DND-41 (cell line): ENCODE measurements around the gene EFTUD2.

Experiments used
- ATAC-seq: fragments of 200-7000 bp; cut with Tn5 transposase; 3 replicates; pipeline ENCODE4 v1.9.1; 2021; ENCODE audit warnings: low read depth; ENCODE audit not compliant: insufficient read depth
- DNase-seq: peaks from one replicate; pipeline ENCODE4 v3.0.0-alpha.2; 2020
- H2AFZ ChIP-seq: 2 replicates; pipeline ENCODE4 v1.6.0; 2012; ENCODE audit warnings: low read depth, low read length
- H3K27ac ChIP-seq: 2 replicates; pipeline ENCODE4 v1.5.1; 2012; ENCODE audit warnings: low read length, inconsistent platforms
- H3K27me3 ChIP-seq: fragments of 200-600 bp; sonication (generic); 2 replicates; pipeline ENCODE4 v1.6.0; 2012; ENCODE audit warnings: low read length, mild to moderate bottlenecking, inconsistent platforms; ENCODE audit not compliant: insufficient read depth, poor library complexity
- H3K36me3 ChIP-seq: 2 replicates; pipeline ENCODE4 v1.5.1; 2012; ENCODE audit warnings: low read length, inconsistent platforms; ENCODE audit not compliant: insufficient read depth
- H3K4me1 ChIP-seq: 2 replicates; pipeline ENCODE4 v1.5.1; 2012; ENCODE audit warnings: mild to moderate bottlenecking, low read length; ENCODE audit not compliant: insufficient read depth
- H3K4me2 ChIP-seq: 2 replicates; pipeline ENCODE4 v1.6.0; 2012; ENCODE audit warnings: mild to moderate bottlenecking, moderate library complexity, low read length, inconsistent platforms; ENCODE audit not compliant: insufficient read depth
- H3K4me3 ChIP-seq, 2 experiments: fragments of 200-600 bp in 1 of 2; shearing (Covaris generic) in 1 of 2; 2 replicates each; pipeline ENCODE4 v1.5.1; 2012 to 2016; ENCODE audit warnings: inconsistent platforms in 2 of 2, low read length in 2 of 2, mild to moderate bottlenecking in 2 of 2, low read depth in 1 of 2, moderate library complexity in 1 of 2
- H3K79me2 ChIP-seq: 2 replicates; pipeline ENCODE4 v1.6.0; 2012; ENCODE audit warnings: low read length, inconsistent platforms; ENCODE audit not compliant: insufficient read depth
- H3K9ac ChIP-seq: 2 replicates; pipeline ENCODE4 v1.6.0; 2012; ENCODE audit warnings: low read depth, mild to moderate bottlenecking, inconsistent platforms, low read length, moderate library complexity
- H3K9me3 ChIP-seq: 2 replicates; pipeline ENCODE4 v1.5.1; 2012; ENCODE audit warnings: low read length, moderate library complexity, mild to moderate bottlenecking, inconsistent platforms; ENCODE audit not compliant: insufficient read depth, severe bottlenecking
- H4K20me1 ChIP-seq: 2 replicates; pipeline ENCODE4 v1.6.0; 2012; ENCODE audit warnings: low read length; ENCODE audit not compliant: insufficient read depth
- EZH2 ChIP-seq: IDR thresholded peaks from 3 replicates; pipeline ENCODE4 v1.6.1; 2012; ENCODE audit warnings: borderline replicate concordance, low read depth, mild to moderate bottlenecking, moderate library complexity, low read length, inconsistent platforms; ENCODE audit not compliant: severe bottlenecking
- TF ChIP-seq, protein P1 (sequence below): IDR thresholded peaks from 2 replicates; pipeline ENCODE4 v1.5.1; 2012; ENCODE audit warnings: borderline replicate concordance, low read length, moderate library complexity, mild to moderate bottlenecking; ENCODE audit not compliant: poor library complexity, severe bottlenecking; ENCODE audit errors: extremely low read depth

The EFTUD2 gene

DNA sequence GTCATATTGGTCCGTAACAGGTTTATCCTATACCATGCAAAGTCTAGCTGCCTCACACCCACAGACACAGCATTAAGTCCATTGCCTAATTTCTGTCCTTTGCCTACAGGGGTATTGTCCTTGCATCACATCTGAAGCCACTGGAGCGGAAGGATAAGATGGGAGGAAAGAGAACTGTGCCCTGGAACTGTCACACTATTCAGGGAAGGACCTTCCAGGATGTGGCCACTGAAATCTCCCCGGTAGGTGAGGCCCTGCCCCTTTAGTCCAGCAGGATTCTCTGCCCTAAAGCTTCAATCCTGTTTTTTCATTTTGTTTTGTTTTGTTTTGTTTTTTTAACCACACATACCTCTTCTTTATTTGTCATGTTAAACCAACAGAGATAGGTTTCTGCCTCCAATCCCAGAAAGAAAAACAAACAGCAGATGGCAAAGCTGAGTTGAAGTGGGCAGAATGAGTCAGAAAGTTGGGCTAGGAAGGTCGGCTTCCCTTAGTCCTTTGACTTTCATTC lies 2.2 kb upstream of the EFTUD2 start:
- TF ChIP-seq, protein P1, sequence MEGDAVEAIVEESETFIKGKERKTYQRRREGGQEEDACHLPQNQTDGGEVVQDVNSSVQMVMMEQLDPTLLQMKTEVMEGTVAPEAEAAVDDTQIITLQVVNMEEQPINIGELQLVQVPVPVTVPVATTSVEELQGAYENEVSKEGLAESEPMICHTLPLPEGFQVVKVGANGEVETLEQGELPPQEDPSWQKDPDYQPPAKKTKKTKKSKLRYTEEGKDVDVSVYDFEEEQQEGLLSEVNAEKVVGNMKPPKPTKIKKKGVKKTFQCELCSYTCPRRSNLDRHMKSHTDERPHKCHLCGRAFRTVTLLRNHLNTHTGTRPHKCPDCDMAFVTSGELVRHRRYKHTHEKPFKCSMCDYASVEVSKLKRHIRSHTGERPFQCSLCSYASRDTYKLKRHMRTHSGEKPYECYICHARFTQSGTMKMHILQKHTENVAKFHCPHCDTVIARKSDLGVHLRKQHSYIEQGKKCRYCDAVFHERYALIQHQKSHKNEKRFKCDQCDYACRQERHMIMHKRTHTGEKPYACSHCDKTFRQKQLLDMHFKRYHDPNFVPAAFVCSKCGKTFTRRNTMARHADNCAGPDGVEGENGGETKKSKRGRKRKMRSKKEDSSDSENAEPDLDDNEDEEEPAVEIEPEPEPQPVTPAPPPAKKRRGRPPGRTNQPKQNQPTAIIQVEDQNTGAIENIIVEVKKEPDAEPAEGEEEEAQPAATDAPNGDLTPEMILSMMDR = no peak
- TF ChIP-seq EZH2 = no peak
- Histone ChIP-seq H3K9ac (no peak overlapping the region), H3K79me2 (peaks cover 30% of the 10 kb centered on the region), H3K27ac (no peak overlapping the region), H2AFZ (no peak overlapping the region), H3K27me3 (no peaks in the 10 kb centered on the region), H3K4me3 (no peak overlapping the region), H3K36me3 (no peaks in the 10 kb centered on the region; the same call in 1 of the 2 replicates), H3K4me2 (no peak overlapping the region), H4K20me1 (no peaks in the 10 kb centered on the region; the same call in none of the 2 replicates), H3K4me1 (peaks cover 23% of the 10 kb centered on the region), H3K9me3 (no peaks in the 10 kb centered on the region)
- ATAC-seq (no peak), DNase-seq (no peak)

GRCh38 chr17:44900894-44901293 lies 1.6 kb upstream of the EFTUD2 start:
- no peak overlapping the region for H3K4me3 ChIP-seq
- peaks cover 2% of the 10 kb centered on the region; the same call in 1 of the 2 replicates for H4K20me1 ChIP-seq
- TF ChIP-seq EZH2 = no peak
- TF ChIP-seq, protein P1 = no peak
- H3K4me1 ChIP-seq = peaks cover 23% of the 10 kb centered on the region
- H3K27ac ChIP-seq = no peak overlapping the region
- H3K27me3 ChIP-seq = no peaks in the 10 kb centered on the region
- H3K36me3 ChIP-seq = peaks cover 1% of the 10 kb centered on the region
- no peak overlapping the region for H2AFZ ChIP-seq
- ATAC-seq (no peak), DNase-seq (no peak)
- H3K79me2 ChIP-seq = peaks cover 35% of the 10 kb centered on the region
- H3K4me2 ChIP-seq = no peak overlapping the region
- no peaks in the 10 kb centered on the region for H3K9me3 ChIP-seq
- no peak overlapping the region for H3K9ac ChIP-seq

GRCh38 chr17:44898768-44899073 lies 524 bp downstream of the EFTUD2 start:
- Histone ChIP-seq H3K9me3 (no peaks in the 10 kb centered on the region), H3K27ac (peak overlapping the region; percentile 98), H2AFZ (peak overlapping the region; percentile 93), H3K4me1 (peaks cover 23% of the 10 kb centered on the region), H3K9ac (peak overlapping the region; percentile 66), H3K4me2 (peak overlapping the region; percentile 75), H4K20me1 (peaks cover 14% of the 10 kb centered on the region; the same call in 1 of the 2 replicates), H3K27me3 (no peaks in the 10 kb centered on the region), H3K36me3 (peaks cover 15% of the 10 kb centered on the region), H3K4me3 (peak overlapping the region; percentile 69 to 83), H3K79me2 (peaks cover 57% of the 10 kb centered on the region)
- peak; percentile 47 for DNase-seq
- ATAC-seq = peak; percentile 64; the same call in 1 of the 3 replicates
- TF ChIP-seq, protein P1 = no peak
- no peak for TF ChIP-seq EZH2
